Activated T-helper 1 cell treated with Interleukin-2 at 50 U/mL for 16 hours (primary cell): ENCODE data around the gene OR4C6.

ENCODE experiments used
- DNase-seq: peaks from one replicate; pipeline ENCODE4 v3.0.0-alpha.2; 2020; ENCODE audit warnings: low read depth

OR4C6 gene

GRCh38 chr11:55661901-55662300 is at the start of gene OR4C6:
OR4C6 (plus strand) TSS chr11:55662201; CDS start chr11:55665167, 2,966 bp downstream.
- no peak for DNase-seq

- no peak for DNase-seq
Observed at GRCh38 chr11:55624531-55624930, 37.5 kb upstream of the OR4C6 start.

- no peak for DNase-seq
Observed at GRCh38 chr11:55634813-55635212, 27.2 kb upstream of the OR4C6 start, which contains the start of gene OR4P4. OR4P4 (plus strand) TSS chr11:55635113.

- DNase-seq, result no peak
Observed at GRCh38 chr11:55648027-55648426, 14.0 kb upstream of the OR4C6 start, which contains the start of gene OR4S2. OR4S2 (plus strand) TSS chr11:55648327; CDS start chr11:55650904, 2,577 bp downstream.

- no peak for DNase-seq
Observed at GRCh38 chr11:55652560-55652959, 9.4 kb upstream of the OR4C6 start.

GRCh38 chr11:55655096-55655495 is 6.9 kb upstream of the OR4C6 start:
- DNase-seq, result no peak

- DNase-seq, result no peak
Observed at GRCh38 chr11:55658031-55658573, 3.9 kb upstream of the OR4C6 start.

- DNase-seq, result no peak
Observed at GRCh38 chr11:55658608-55659007, 3.4 kb upstream of the OR4C6 start.

GRCh38 chr11:55669376-55669775 is 7.4 kb downstream of the OR4C6 start:
- DNase-seq, result no peak

- DNase-seq, result no peak
Observed at GRCh38 chr11:55673860-55674259, 11.9 kb downstream of the OR4C6 start.

GRCh38 chr11:55697817-55698216 is 35.8 kb downstream of the OR4C6 start:
- no peak for DNase-seq

GRCh38 chr11:55701429-55701828 is 39.4 kb downstream of the OR4C6 start:
- no peak for DNase-seq

- DNase-seq, result no peak
Observed at GRCh38 chr11:55707029-55707428, 45.0 kb downstream of the OR4C6 start.

GRCh38 chr11:55714982-55715888 is 53.2 kb downstream of the OR4C6 start:
- no peak for DNase-seq
